Tibial artery (tissue), 4 donors: ENCODE measurements around the gene MUS81.
A peak's percentile ranks its signal among the peaks of the same experiment; 100 is the strongest.
"Not testable (repeated sequence)": the region's sequence is repeated elsewhere in the genome, so short reads cannot be mapped to it uniquely, and the experiment has no call there.

Experiments
- DNase-seq, 2 donors: peaks; one replicate each; pipeline ENCODE4 v3.0.0-alpha.2; 2019
- H3K27ac ChIP-seq, 2 donors: fragments of 200-600 bp; sonication (generic) in 1 of 2; 1 replicate in 1 of 2; 2 replicates in 1 of 2; pipeline ENCODE4 v1.5.1; 2018 to 2019; ENCODE audit warnings: mild to moderate bottlenecking in 1 of 2
- H3K27me3 ChIP-seq, 2 donors: fragments of 200-600 bp; sonication (generic) in 1 of 2; one replicate each; pipeline versions ENCODE4 v1.5.1 to v1.6.0; 2016 to 2019
- H3K36me3 ChIP-seq, 3 donors: fragments of 200-600 bp; sonication (generic) in 2 of 3; one replicate each; pipeline ENCODE4 v1.5.1; 2016 to 2019; ENCODE audit warnings: mild to moderate bottlenecking in 2 of 3
- H3K4me1 ChIP-seq, 4 donors: fragments of 200-600 bp; sonication (generic) in 2 of 4; 1 replicate in 3 of 4; 2 replicates in 1 of 4; pipeline ENCODE4 v1.5.1; 2016 to 2019
- H3K4me3 ChIP-seq, 2 donors: fragments of 200-600 bp; sonication (generic) in 1 of 2; 1 replicate in 1 of 2; 2 replicates in 1 of 2; pipeline ENCODE4 v1.5.1; 2018 to 2019; ENCODE audit warnings: mild to moderate bottlenecking in 2 of 2
- H3K9me3 ChIP-seq, 3 donors: fragments of 200-600 bp; sonication (generic) in 1 of 3; one replicate each; pipeline ENCODE4 v1.5.1; 2016 to 2019
- intact Hi-C: fragments of 100-400 bp; cut with DNase I; formaldehyde crosslinking; loops from one replicate; pipeline ENCODE4 v1.15.0; 2023; ENCODE audit warnings: low total_unique reads
- TF ChIP-seq, protein P1 (sequence below), 2 experiments: fragments of 200-600 bp in 1 of 2; fragments of 450-650 bp in 1 of 2; IDR thresholded peaks; one replicate each; pipeline ENCODE4 v1.5.1; 2017 to 2019; ENCODE audit warnings: antibody characterized with exemption in 2 of 2, mild to moderate bottlenecking in 1 of 2, moderate library complexity in 1 of 2

MUS81 gene

GRCh38 chr11:65844231-65844872 is 15.9 kb upstream of the MUS81 start:
- Histone ChIP-seq H3K27me3 (no peaks in the 10 kb centered on the region), H3K36me3 (no peaks in the 10 kb centered on the region), H3K4me3 (no peak overlapping the region), H3K4me1 (no peaks in the 10 kb centered on the region), H3K9me3 (no peaks in the 10 kb centered on the region), H3K27ac (no peak overlapping the region)
- intact Hi-C loops: no loop called here
- DNase-seq: no peak
- TF ChIP-seq, protein P1, sequence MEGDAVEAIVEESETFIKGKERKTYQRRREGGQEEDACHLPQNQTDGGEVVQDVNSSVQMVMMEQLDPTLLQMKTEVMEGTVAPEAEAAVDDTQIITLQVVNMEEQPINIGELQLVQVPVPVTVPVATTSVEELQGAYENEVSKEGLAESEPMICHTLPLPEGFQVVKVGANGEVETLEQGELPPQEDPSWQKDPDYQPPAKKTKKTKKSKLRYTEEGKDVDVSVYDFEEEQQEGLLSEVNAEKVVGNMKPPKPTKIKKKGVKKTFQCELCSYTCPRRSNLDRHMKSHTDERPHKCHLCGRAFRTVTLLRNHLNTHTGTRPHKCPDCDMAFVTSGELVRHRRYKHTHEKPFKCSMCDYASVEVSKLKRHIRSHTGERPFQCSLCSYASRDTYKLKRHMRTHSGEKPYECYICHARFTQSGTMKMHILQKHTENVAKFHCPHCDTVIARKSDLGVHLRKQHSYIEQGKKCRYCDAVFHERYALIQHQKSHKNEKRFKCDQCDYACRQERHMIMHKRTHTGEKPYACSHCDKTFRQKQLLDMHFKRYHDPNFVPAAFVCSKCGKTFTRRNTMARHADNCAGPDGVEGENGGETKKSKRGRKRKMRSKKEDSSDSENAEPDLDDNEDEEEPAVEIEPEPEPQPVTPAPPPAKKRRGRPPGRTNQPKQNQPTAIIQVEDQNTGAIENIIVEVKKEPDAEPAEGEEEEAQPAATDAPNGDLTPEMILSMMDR (IDR thresholded peaks at IDR 0.05): no peak

DNA sequence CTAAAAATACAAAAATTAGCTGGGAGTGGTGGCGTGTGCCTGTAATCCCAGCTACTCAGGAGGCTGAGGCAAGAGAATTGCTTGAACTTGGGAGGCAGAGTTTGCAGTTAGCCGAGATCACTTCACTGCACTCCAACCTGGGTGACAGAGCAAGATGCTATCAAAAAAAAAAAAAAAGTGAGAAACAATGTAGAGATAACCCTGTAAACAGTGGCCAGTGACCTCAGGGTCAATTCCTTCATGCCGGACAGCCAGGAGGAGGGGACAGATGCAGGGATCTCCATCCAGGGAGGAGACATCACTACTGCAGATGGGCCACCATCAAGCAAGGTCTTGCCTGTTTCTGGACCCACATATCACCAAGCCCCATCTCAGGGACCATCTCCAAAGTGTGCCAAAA is 12.5 kb upstream of the MUS81 start:
- H3K27ac ChIP-seq: no peak overlapping the region
- TF ChIP-seq, protein P1 (IDR thresholded peaks at IDR 0.05): no peak
- DNase-seq: no peak
- H3K4me1 ChIP-seq: no peaks in the 10 kb centered on the region
- H3K4me3 ChIP-seq: no peak overlapping the region
- H3K27me3 ChIP-seq: no peaks in the 10 kb centered on the region
- peaks cover 16 to 26% (median 25%) of the 10 kb centered on the region in 3 donors for H3K36me3 ChIP-seq
- intact Hi-C loops: no loop called here
- peaks cover 0 to 4% (median 0%) of the 10 kb centered on the region in 3 donors for H3K9me3 ChIP-seq

DNA sequence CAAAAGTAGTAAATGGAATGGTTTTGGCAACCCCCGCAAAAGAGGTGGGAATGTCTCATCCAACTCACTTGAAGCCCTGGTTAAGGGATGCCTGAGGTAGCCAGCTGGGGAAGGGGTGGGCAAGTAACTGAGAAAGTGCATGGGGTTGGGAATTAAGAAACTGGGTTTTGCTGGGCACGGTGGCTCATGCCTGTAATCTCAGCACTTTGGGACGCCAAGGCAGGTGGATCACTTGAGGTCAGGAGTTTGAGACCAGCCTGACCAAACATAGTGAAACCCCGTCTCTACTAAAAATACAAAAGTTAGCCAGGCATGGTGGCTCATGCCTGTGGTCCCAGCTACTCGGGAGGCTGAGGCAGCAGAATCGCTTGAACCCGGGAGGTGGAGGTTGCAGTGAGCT is 11.5 kb upstream of the MUS81 start:
- H3K27me3 ChIP-seq, H3K4me1 ChIP-seq, intact Hi-C loops, H3K27ac ChIP-seq, H3K4me3 ChIP-seq, H3K9me3 ChIP-seq: not testable (repeated sequence)
- H3K36me3 ChIP-seq: peaks cover 25 to 35% (median 35%) of the 10 kb centered on the region in 3 donors
- DNase-seq: peak in 1 of 2 donors; percentile 5

- H3K27ac ChIP-seq: no peak overlapping the region
- no peak for DNase-seq
- intact Hi-C loops: no loop called here
- no peak overlapping the region for H3K4me3 ChIP-seq
- H3K4me1 ChIP-seq: peaks cover 0 to 11% (median 3%) of the 10 kb centered on the region in 4 donors
- H3K9me3 ChIP-seq: peaks cover 0 to 4% (median 0%) of the 10 kb centered on the region in 3 donors
- no peaks in the 10 kb centered on the region for H3K27me3 ChIP-seq
- peaks cover 32 to 42% (median 41%) of the 10 kb centered on the region in 3 donors for H3K36me3 ChIP-seq
- TF ChIP-seq, protein P1 (IDR thresholded peaks at IDR 0.05): no peak
These were observed 10.9 kb upstream of the MUS81 start for GRCh38 chr11:65849366-65849765.

DNA sequence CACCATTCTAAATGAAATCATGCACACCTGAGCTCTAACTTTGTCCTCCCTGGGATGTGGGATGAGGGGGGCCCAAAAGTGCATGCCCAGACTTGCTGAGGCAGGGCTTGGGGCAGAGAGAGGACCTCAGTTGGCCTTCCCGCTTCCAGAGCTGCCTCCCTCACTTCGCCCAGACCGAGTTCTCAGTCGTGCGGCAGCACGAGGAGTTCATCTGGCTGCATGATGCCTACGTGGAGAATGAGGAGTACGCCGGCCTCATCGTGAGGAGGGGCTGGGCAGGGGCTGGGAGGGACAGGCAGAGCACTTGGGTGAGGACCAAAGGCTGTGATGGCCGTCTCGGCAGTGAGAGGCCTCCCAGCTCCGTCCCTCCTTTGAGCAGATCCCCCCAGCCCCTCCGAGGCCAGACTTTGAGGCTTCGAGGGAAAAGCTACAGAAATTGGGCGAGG is 10.4 kb upstream of the MUS81 start:
- Histone ChIP-seq H3K9me3 (peaks cover 0 to 4% (median 0%) of the 10 kb centered on the region in 3 donors), H3K27ac (no peak overlapping the region), H3K4me3 (no peak overlapping the region), H3K27me3 (no peaks in the 10 kb centered on the region), H3K4me1 (peaks cover 0 to 11% (median 3%) of the 10 kb centered on the region in 4 donors), H3K36me3 (peaks cover 36 to 46% (median 46%) of the 10 kb centered on the region in 3 donors)
- no peak for DNase-seq
- TF ChIP-seq, protein P1 (IDR thresholded peaks at IDR 0.05): no peak
- intact Hi-C loops: no loop called here

DNA sequence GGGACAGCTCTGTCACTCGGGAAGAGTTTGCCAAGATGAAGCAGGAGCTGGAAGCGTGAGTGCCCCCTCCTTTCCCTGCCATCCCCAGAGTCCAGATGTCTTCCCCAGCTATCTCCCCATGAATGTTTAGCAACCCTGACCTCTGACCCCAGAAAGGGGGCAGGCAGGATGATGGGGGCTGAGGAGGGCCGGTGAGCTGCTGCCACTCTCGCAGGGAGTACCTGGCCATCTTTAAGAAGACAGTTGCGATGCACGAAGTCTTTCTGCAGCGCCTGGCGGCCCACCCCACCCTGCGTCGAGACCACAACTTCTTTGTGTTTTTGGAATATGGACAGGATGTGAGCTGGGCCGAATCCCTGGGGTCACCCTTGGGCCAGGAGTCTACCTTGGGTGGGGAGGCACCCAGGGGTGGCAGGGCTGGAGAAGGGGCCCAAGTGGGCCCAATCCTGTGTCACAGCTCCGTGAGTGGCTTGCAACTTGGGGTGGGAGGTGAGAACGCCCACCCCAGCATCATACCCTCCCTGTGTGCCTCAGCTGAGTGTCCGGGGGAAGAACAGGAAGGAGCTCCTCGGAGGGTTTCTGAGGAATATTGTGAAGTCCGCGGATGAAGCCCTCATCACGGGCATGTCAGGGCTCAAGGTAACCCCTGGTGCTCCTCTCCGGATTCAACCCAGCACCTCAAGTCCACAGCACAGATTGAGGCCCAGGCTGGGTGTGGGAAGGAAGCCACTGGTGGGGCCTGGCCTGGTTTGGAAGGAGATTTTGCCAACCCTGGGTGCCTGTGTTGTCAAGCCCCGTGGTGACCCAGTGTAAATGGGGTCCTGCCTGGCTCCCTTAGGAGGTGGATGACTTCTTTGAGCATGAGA is 9.8 kb upstream of the MUS81 start:
- no peak overlapping the region for H3K4me3 ChIP-seq
- intact Hi-C loops: no loop called here
- peaks cover 0 to 4% (median 0%) of the 10 kb centered on the region in 3 donors for H3K9me3 ChIP-seq
- H3K27ac ChIP-seq: no peak overlapping the region
- DNase-seq: no peak
- H3K27me3 ChIP-seq: no peaks in the 10 kb centered on the region
- H3K36me3 ChIP-seq: peaks cover 43 to 53% (median 52%) of the 10 kb centered on the region in 3 donors
- H3K4me1 ChIP-seq: peaks cover 0 to 15% (median 7%) of the 10 kb centered on the region in 4 donors
- TF ChIP-seq, protein P1 (IDR thresholded peaks at IDR 0.05): no peak
